Memory B cell (primary cell): ENCODE data around the gene SMIM32.

Experiments
- ATAC-seq: fragments of 150-1000 bp; cut with Tn5 transposase; 2 replicates; pipeline ENCODE4 v1.10.0; 2021; ENCODE audit warnings: low read depth, mild to moderate bottlenecking, moderate library complexity
- DNase-seq, 2 donors: peaks; one replicate each; pipeline ENCODE4 v3.0.0; 2022; ENCODE audit warnings: low spot score in 2 of 2
- H3K27ac Mint-ChIP-seq: one replicate; pipeline ENCODE4 v1.8.0; 2022; ENCODE audit warnings: mild to moderate bottlenecking, moderate library complexity, mixed read lengths
- H3K27me3 Mint-ChIP-seq: one replicate; pipeline ENCODE4 v1.8.0; 2022; ENCODE audit warnings: mixed read lengths
- H3K36me3 Mint-ChIP-seq: one replicate; pipeline ENCODE4 v1.8.0; 2022; ENCODE audit warnings: mild to moderate bottlenecking, mixed read lengths
- H3K4me1 Mint-ChIP-seq: one replicate; pipeline ENCODE4 v1.8.0; 2022; ENCODE audit warnings: mixed read lengths
- H3K4me3 Mint-ChIP-seq: one replicate; pipeline ENCODE4 v1.8.0; 2022; ENCODE audit warnings: mild to moderate bottlenecking, moderate library complexity, mixed read lengths
- H3K9me3 Mint-ChIP-seq: one replicate; pipeline ENCODE4 v1.8.0; 2022; ENCODE audit warnings: mixed read lengths

SMIM32 gene

DNA sequence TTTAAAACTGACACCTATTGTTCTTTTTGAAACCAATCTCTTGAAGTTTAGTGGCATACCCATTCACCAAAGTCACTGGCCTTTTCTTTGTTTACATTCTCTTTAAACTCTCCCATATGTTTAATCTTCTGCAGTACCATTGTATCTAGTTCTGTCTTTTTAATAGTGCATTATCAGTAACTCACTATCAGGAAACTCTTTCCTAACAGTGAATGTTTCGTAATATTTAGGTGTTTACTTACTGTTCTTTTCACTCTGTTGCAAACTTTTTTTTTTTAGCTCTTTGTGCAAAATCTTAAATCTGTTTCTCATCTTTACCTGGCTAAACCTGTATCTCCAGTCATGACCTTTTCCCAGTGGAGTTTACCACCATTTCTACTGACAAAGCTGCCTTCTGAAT, 43.1 kb downstream of the SMIM32 start:
- Mint-ChIP-seq H3K27me3 (no peaks in the 10 kb centered on the region), H3K9me3 (no peaks in the 10 kb centered on the region), H3K36me3 (peaks cover 34% of the 10 kb centered on the region), H3K27ac (no peak overlapping the region), H3K4me3 (no peak overlapping the region), H3K4me1 (peaks cover 23% of the 10 kb centered on the region)
- ATAC-seq (no peak), DNase-seq (no peak)

DNA sequence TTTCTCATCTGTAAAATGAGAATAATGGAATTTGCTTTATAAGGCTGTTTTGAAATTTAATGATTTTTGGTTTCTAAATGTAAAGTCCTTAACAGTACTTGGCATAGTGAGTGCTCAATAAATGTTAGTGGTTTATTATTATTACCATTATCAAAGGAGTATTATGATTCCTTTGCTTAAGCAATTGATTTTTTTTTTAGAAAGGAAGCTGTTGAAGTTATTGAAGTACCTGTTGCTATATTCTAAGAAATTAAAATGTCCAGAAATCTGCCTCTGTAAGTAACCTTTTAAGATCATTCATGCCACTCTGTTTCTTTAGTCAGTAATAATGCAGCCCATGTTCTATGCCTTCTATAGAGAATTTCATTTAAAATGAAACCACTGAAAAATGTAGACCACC, 45.3 kb downstream of the SMIM32 start:
- H3K4me1 Mint-ChIP-seq = peaks cover 21% of the 10 kb centered on the region
- DNase-seq (no peak), ATAC-seq (no peak)
- H3K27ac Mint-ChIP-seq = no peak overlapping the region
- H3K27me3 Mint-ChIP-seq = no peaks in the 10 kb centered on the region
- no peaks in the 10 kb centered on the region for H3K9me3 Mint-ChIP-seq
- H3K36me3 Mint-ChIP-seq = peaks cover 15% of the 10 kb centered on the region
- no peak overlapping the region for H3K4me3 Mint-ChIP-seq

DNA sequence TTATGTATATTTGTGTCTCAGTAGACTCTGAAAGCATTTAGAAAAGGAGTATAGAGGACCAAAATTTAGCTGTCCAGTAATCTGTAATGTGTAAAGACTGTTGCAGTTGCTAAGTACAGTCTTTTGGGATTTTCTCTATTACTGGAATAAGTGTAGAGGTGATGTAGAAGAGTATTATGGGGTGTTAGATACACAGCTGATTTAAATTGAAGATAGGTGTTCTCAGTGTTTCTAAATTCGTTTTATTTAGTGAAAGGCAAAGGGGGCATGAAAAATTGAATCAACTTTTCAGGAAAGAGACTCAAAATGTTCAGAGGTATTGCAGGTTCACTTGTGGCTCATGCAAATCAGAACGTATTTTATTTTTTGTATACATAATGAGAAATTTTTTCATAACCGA, 46.8 kb downstream of the SMIM32 start:
- Mint-ChIP-seq H3K27me3 (no peaks in the 10 kb centered on the region), H3K9me3 (no peaks in the 10 kb centered on the region), H3K27ac (no peak overlapping the region), H3K4me3 (no peak overlapping the region), H3K4me1 (peaks cover 20% of the 10 kb centered on the region), H3K36me3 (peaks cover 12% of the 10 kb centered on the region)
- DNase-seq = no peak
- ATAC-seq = no peak

DNA sequence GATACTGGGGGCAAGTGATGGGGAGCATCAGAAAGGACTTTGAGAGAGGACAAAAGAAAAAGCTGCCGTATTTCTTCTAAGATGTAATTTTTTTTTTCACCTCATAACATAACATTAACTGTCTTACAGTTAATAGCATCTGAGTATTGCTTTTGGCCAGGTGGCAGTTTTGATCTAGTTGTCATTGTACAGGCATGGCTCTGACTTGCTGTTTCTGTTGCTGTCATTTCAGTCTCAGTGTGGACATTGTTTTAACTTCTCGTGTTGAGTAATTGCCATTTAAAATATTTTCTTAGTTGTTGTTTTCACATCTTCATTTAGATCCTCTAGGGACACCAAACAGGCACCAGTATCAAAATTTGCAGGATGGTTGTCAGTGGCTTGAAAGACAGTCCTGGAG, 47.9 kb downstream of the SMIM32 start:
- Mint-ChIP-seq H3K9me3 (no peaks in the 10 kb centered on the region), H3K36me3 (peaks cover 8% of the 10 kb centered on the region), H3K27me3 (no peaks in the 10 kb centered on the region), H3K4me1 (peaks cover 14% of the 10 kb centered on the region), H3K4me3 (no peak overlapping the region), H3K27ac (no peak overlapping the region)
- DNase-seq (no peak), ATAC-seq (no peak)

DNA sequence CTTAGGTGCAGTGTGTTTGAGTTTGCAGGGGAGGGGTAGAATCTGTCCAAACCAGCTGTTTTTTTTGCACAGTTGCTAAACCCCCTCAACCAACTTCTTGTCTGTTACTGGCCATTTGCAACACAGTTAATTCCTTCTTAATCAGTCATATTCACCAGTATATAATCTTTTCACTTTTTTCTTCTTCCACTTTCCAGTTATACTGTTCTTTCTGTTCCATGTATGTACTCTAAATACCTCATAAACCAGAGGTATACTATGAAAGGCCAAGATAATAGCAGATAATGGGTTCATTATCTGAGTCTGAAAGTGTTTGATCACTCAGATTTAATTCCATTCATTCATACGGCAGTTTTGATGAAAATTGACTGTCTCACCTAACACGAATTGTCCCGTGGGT, 49.2 kb downstream of the SMIM32 start:
- ATAC-seq = no peak
- no peak overlapping the region for H3K27ac Mint-ChIP-seq
- H3K36me3 Mint-ChIP-seq = peaks cover 6% of the 10 kb centered on the region

DNA sequence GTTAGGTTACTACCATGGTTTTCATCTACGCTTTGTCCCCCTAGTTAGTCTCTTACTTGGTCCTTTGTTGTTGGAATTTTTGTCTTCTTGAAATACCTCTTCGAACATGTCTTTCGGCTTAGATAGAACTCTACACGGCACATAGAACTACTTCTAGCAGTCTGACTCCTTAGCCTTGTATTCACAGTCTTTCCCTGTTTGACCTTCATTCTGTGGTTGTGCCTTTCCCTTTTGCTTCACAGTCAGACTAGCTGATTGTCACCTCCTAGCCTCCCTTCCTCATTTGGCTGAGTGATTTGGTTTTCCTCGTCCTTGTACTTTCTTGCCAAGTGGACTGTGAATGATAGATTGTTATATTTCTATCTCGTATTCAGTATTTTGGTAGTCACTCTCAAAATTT, 49.6 kb downstream of the SMIM32 start:
- ATAC-seq (no peak), DNase-seq (no peak)
- Mint-ChIP-seq H3K9me3 (no peaks in the 10 kb centered on the region), H3K36me3 (peaks cover 5% of the 10 kb centered on the region), H3K27ac (no peak overlapping the region), H3K4me3 (no peak overlapping the region), H3K27me3 (no peaks in the 10 kb centered on the region), H3K4me1 (peaks cover 17% of the 10 kb centered on the region)

More for the DNA sequence above, 49.2 kb downstream of the SMIM32 start:
- H3K9me3 Mint-ChIP-seq = no peaks in the 10 kb centered on the region
- H3K4me3 Mint-ChIP-seq = no peak overlapping the region
- peaks cover 16% of the 10 kb centered on the region for H3K4me1 Mint-ChIP-seq
- no peaks in the 10 kb centered on the region for H3K27me3 Mint-ChIP-seq
- DNase-seq = no peak

DNA sequence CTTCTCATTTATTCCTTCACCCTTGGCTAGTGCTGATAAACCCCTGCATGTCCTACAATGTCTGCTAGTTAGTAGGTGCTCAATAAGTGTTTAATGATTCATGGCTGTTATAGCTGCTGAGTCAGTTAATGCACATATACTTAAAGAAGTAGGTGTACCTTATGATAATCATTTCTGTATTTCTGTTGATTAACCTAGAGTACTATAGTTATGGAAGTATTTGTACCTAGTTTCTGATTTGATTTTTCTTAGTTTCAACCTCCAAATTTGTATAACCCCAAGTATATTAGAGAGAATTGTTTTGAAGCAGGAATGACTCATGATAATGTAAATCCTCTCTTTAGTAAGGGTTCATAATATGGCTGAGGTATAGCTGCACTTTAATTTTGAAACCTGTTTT, 51.4 kb downstream of the SMIM32 start:
- Mint-ChIP-seq H3K36me3 (peaks cover 3% of the 10 kb centered on the region), H3K27ac (no peak overlapping the region), H3K4me3 (no peak overlapping the region), H3K4me1 (peaks cover 24% of the 10 kb centered on the region), H3K9me3 (no peaks in the 10 kb centered on the region), H3K27me3 (no peaks in the 10 kb centered on the region)
- DNase-seq (no peak), ATAC-seq (no peak)
